Pancreas (tissue), 10 donors: ENCODE results near the gene TSPEAR. TPM values are rescaled to one million over a fixed set of nuclear protein-coding genes. Genes with fewer than 3 reads are reported as not detected.

Source experiments
- ATAC-seq, 4 donors: fragments of 200-7000 bp; cut with Tn5 transposase; one replicate each; pipeline versions ENCODE4 v1.8.0 to v1.9.1; 2020; ENCODE audit warnings: mild to moderate bottlenecking in 4 of 4, moderate library complexity in 4 of 4
- DNase-seq, 6 donors: peaks; one replicate each; pipeline ENCODE4 v3.0.0-alpha.2; 2020
- FAIRE-seq: peaks from 2 replicates; lab custom pipeline; 2012; peaks lifted over from hg19 to GRCh38; lab: Jason Lieb, UNC
- H3K27ac ChIP-seq, 4 donors: fragments of 200-600 bp; sonication (generic); 1 replicate in 3 of 4; 2 replicates in 1 of 4; pipeline versions ENCODE4 v1.5.0 to v1.8.0; 2020
- H3K27me3 ChIP-seq, 4 donors: fragments of 200-600 bp; one replicate each; pipeline ENCODE4 v1.8.0; 2021
- H3K36me3 ChIP-seq, 3 donors: fragments of 200-600 bp; sonication (generic) in 1 of 3; one replicate each; pipeline versions ENCODE4 v1.5.0 to v1.8.0; 2020 to 2021
- H3K4me1 ChIP-seq, 3 donors: fragments of 200-600 bp; one replicate each; pipeline ENCODE4 v1.8.0; 2021
- H3K4me3 ChIP-seq, 4 donors: fragments of 200-600 bp; sonication (generic) in 2 of 4; one replicate each; pipeline versions ENCODE4 v1.5.0 to v1.8.0; 2020 to 2021
- H3K9me3 ChIP-seq, 4 donors: fragments of 200-600 bp; one replicate each; pipeline ENCODE4 v1.8.0; 2021
- WGBS, 2 donors: extraction: QIAGEN DNeasy Blood & Tissue Kit; methylation state at CpG; one replicate each; pipeline ENCODE4 v1.1.7; 2013; 5-methylcytosine and 5-hydroxymethylcytosine counted together
- intact Hi-C, 3 donors: fragments of 100-400 bp; cut with DNase I; formaldehyde crosslinking; loops; one replicate each; pipeline versions ENCODE4 v1.11.1 to v1.14.2; 2022
- polyA plus RNA-seq, 2 donors: library from polyadenylated mRNA; stranded (reverse); fragments of 200-250 nt; gene quantifications; one replicate each; pipeline ENCODE4 v1.2.3, GENCODE V29; 2013
- total RNA-seq, 6 donors: library from RNA; stranded (reverse); fragmentation: NEBNext Ultra II Directional in 4 of 6; extraction: Animal tissue kit (Norgen Biotek cat#: 25700) in 4 of 6; gene quantifications; one replicate each; pipeline versions ENCODE4 v1.2.1 to v1.2.4, GENCODE V29; 2021 to 2023
- TF ChIP-seq, protein P1 (sequence below), 4 donors: fragments of 200-600 bp; sonication (generic) in 3 of 4; IDR thresholded peaks; one replicate each; pipeline versions ENCODE4 v1.5.0 to v1.8.0; 2021; ENCODE audit warnings: antibody characterized with exemption in 4 of 4
- donor health status: healthy with polysubstance abuse.
- donor health status: DM: no; HTN: no; CAD: no; lungs with moderate emphysema.
- donor health status: DM: no; HTN: no; CAD: no.
- donor health status: control.
- donor health status: control.
- donor health status: Bipolar disorder and iron deficiency.
- donor health status: DM: yes; HTN: yes; CAD: no.
- donor health status: DM: no; HTN: no; CAD: no.
- donor health status: DM: no; HTN: no; CAD: no.
- donor health status: DM: yes; HTN: yes; CAD: no.

The TSPEAR gene
- total and polyA plus RNA-seq, 8 donors, result 0.05 to 1.4 (median 0.25) TPM; not detected in 1

DNA sequence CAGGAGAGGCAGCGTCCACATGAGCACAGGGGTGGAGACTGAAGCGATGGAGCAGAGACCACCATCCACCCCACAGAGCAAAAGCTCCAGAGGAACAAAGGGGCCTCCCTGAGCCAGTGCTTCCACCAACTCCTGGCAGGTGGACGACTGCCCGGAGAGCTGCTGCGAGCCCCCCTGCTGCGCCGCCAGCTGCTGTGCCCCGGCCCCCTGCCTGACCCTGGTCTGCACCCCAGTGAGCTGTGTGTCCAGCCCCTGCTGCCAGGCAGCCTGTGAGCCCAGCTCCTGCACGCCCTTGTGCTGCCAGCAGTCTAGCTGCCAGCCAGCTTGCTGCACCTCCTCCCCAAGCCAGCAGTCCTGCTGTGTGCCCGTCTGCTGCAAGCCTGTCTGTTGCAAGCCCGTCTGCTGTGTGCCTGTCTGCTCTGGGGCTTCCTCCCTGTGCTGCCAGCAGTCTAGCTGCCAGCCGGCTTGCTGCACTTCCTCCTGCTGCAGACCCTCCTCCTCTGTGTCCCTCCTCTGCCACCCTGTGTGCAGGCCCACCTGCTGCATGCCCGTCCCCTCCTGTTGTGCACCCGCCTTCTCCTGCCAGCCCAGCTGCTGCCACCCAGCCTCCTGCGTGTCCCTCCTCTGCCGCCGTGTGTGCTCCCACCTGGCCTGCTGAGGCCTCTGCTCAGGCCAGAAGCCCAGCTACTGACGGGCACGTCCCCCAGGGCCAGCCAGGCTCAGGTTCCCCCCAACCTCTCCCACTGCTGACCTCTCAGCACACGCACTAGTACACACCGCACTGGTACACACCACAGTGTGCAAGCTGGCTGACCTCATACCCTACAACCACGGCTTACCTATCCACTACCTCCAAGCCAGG is 9.0 kb downstream of the TSPEAR start:
- H3K9me3 ChIP-seq, result no peaks in the 10 kb centered on the region
- H3K4me3 ChIP-seq, result no peak overlapping the region
- 51 to 68% methylated on average over 18 to 22 of the region's 22 CpGs for WGBS, 2 donors
- peaks cover 0 to 18% (median 4%) of the 10 kb centered on the region in 4 donors for H3K27me3 ChIP-seq
- intact Hi-C loops, result no loop called here
- ATAC-seq, result no peak
- no peaks in the 10 kb centered on the region for H3K36me3 ChIP-seq
- TF ChIP-seq, protein P1, sequence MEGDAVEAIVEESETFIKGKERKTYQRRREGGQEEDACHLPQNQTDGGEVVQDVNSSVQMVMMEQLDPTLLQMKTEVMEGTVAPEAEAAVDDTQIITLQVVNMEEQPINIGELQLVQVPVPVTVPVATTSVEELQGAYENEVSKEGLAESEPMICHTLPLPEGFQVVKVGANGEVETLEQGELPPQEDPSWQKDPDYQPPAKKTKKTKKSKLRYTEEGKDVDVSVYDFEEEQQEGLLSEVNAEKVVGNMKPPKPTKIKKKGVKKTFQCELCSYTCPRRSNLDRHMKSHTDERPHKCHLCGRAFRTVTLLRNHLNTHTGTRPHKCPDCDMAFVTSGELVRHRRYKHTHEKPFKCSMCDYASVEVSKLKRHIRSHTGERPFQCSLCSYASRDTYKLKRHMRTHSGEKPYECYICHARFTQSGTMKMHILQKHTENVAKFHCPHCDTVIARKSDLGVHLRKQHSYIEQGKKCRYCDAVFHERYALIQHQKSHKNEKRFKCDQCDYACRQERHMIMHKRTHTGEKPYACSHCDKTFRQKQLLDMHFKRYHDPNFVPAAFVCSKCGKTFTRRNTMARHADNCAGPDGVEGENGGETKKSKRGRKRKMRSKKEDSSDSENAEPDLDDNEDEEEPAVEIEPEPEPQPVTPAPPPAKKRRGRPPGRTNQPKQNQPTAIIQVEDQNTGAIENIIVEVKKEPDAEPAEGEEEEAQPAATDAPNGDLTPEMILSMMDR (IDR thresholded peaks at IDR 0.05), result no peak
- FAIRE-seq, result no peak
- peak in 1 of 6 donors; percentile 50 for DNase-seq
- no peak overlapping the region for H3K27ac ChIP-seq
- no peaks in the 10 kb centered on the region for H3K4me1 ChIP-seq

DNA sequence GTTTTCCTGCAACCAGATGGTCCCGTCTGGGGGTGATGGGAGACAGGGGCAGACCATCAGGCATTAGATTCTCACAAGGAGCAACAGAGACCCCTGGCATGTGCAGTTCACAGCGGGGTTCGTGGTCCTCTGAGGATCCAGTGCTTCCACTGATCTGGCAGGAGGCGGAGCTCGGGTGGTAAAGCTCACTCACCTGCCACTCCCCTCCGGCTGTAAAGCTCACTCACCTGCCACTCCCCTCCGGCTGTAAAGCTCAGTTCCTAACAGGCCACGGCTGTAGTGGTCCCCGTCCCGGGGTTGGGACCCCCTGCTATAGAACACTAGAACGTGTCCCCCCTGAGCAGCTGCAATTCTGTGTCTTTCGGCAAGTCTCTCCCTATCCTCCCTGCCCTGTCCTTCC is 9.8 kb downstream of the TSPEAR start:
- Histone ChIP-seq H3K4me3 (no peak overlapping the region), H3K27me3 (peaks cover 0 to 13% (median 1%) of the 10 kb centered on the region in 4 donors), H3K4me1 (no peaks in the 10 kb centered on the region), H3K9me3 (no peaks in the 10 kb centered on the region), H3K27ac (no peak overlapping the region), H3K36me3 (no peaks in the 10 kb centered on the region)
- intact Hi-C loops, result no loop called here
- DNase-seq, result no peak
- no peak for FAIRE-seq
- no peak for ATAC-seq
- TF ChIP-seq, protein P1 (IDR thresholded peaks at IDR 0.05), result no peak
- 25 to 42% methylated on average over 11 to 12 of the region's 12 CpGs for WGBS, 2 donors

DNA sequence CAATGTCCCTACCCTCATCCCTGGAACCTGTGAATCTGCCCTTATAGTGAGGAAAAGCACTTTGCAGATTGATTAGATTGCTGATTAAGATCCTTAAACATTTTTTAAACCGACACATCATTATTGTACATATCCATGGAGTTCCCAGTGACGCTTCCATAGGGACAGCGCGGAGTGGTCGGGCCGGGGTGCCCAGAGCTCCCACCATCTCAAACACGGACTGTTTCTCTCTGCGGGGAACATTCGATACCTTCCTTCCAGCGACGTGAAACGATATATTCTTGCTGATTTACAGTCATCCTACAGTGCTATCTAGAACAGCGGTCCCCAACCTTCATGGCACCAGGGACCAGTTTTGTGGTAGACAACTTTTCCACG is 10.4 kb downstream of the TSPEAR start:
- Histone ChIP-seq H3K4me3 (no peak overlapping the region), H3K9me3 (no peaks in the 10 kb centered on the region), H3K27me3 (peaks cover 0 to 8% (median 0%) of the 10 kb centered on the region in 4 donors), H3K4me1 (no peaks in the 10 kb centered on the region), H3K36me3 (no peaks in the 10 kb centered on the region), H3K27ac (no peak overlapping the region)
- intact Hi-C loops, result no loop called here
- DNase-seq, result no peak
- no peak for ATAC-seq
- TF ChIP-seq, protein P1 (IDR thresholded peaks at IDR 0.05), result no peak
- 67 to 73% methylated on average over 14 of the region's 14 CpGs for WGBS, 2 donors
- FAIRE-seq, result no peak

DNA sequence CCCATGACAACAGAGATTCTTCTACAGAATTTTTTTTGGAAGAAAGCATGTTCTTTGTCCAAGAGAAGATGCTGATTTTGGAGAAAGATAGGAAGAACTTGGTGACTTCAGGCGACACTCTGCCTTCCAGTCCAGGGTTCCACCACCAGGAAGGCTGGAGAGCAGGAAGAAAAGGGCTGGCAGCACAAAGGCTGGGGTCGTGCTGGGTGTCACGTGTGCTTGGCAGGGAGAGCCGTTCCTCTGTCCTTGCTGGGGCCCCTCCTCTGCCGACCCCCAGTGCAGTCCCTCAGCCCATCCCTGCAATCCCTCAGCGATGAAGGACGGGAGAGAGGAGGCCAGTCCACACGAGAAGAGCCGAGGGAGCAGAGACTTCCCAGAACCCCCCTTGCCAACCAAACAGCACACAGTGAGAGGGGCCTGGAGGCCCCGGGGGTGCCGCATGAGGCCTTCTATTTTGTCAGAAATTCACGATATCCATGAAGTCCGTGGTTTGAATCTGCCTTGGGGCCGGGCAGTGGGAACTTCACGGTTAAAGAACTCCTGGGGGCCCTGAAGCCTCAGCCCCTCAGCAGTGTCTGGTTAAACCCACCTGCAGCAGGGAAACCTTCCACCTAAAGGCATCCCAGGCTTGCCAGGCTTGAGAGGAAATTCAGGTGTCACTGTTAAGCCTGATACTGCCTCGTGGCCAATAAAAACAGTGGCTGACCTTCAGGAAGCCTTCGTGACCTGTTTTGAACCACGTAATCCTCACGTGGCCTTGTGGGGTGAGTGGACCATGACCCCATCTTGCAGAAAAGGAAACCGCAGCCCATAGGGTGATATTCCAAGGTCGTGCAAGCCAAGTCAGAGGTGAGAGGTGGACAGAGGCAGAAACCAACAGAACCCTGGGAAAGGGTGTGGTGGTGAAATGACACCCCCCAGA is 11.0 kb downstream of the TSPEAR start:
- TF ChIP-seq, protein P1 (IDR thresholded peaks at IDR 0.05), result no peak
- H3K9me3 ChIP-seq, result no peaks in the 10 kb centered on the region
- DNase-seq (no peak), FAIRE-seq (no peak), ATAC-seq (no peak)
- no peak overlapping the region for H3K4me3 ChIP-seq
- H3K27me3 ChIP-seq, result peaks cover 0 to 7% (median 0%) of the 10 kb centered on the region in 4 donors
- intact Hi-C loops, result no loop called here
- H3K4me1 ChIP-seq, result no peaks in the 10 kb centered on the region
- no peaks in the 10 kb centered on the region for H3K36me3 ChIP-seq
- WGBS, 2 donors, result 37% methylated on average over 21 of the region's 21 CpGs
- no peak overlapping the region for H3K27ac ChIP-seq
